ENCODE data around the gene CMTM4.
A peak's percentile ranks its signal among the peaks of the same experiment; 100 is the strongest.

CMTM4 gene

GRCh38 chr16:66696669-66697630, at the start of gene CMTM4:
Gene CMTM4 (minus strand): TSS chr16:66696743. CDS start chr16:66696525, 218 bp downstream.
- peak; percentile 91 for DNase-seq (ENCODE audit: low spot score)

- no peak for DNase-seq (ENCODE audit: low spot score)
Observed at GRCh38 chr16:66746048-66746447, 49.5 kb upstream of the CMTM4 start.

GRCh38 chr16:66741950-66742808, 45.6 kb upstream of the CMTM4 start:
- peak; percentile 63 for DNase-seq (ENCODE audit: low spot score)

GRCh38 chr16:66741169-66741900, 44.8 kb upstream of the CMTM4 start:
- peak; percentile 99 for DNase-seq (ENCODE audit: low spot score)

- DNase-seq (ENCODE audit: low spot score) = peak; percentile 50
Observed at GRCh38 chr16:66740533-66740932, 44.0 kb upstream of the CMTM4 start.

- DNase-seq (ENCODE audit: low spot score) = peak; percentile 47
Observed at GRCh38 chr16:66740010-66740409, 43.5 kb upstream of the CMTM4 start.

- DNase-seq (ENCODE audit: low spot score) = no peak
Observed at GRCh38 chr16:66735891-66736290, 39.3 kb upstream of the CMTM4 start.

GRCh38 chr16:66731101-66731500, 34.6 kb upstream of the CMTM4 start:
- DNase-seq (ENCODE audit: low spot score) = no peak

- no peak for DNase-seq (ENCODE audit: low spot score)
Observed at GRCh38 chr16:66728804-66729203, 32.3 kb upstream of the CMTM4 start.

- peak; percentile 84 for DNase-seq (ENCODE audit: low spot score)
Observed at GRCh38 chr16:66728117-66728787, 31.7 kb upstream of the CMTM4 start.

- DNase-seq (ENCODE audit: low spot score) = no peak
Observed at GRCh38 chr16:66720766-66721165, 24.2 kb upstream of the CMTM4 start.

- DNase-seq (ENCODE audit: low spot score) = no peak
Observed at GRCh38 chr16:66719246-66719645, 22.7 kb upstream of the CMTM4 start.

GRCh38 chr16:66717776-66718175, 21.2 kb upstream of the CMTM4 start:
- DNase-seq (ENCODE audit: low spot score) = no peak

GRCh38 chr16:66717112-66717675, 20.7 kb upstream of the CMTM4 start:
- peak; percentile 66 for DNase-seq (ENCODE audit: low spot score)

- DNase-seq (ENCODE audit: low spot score) = no peak
Observed at GRCh38 chr16:66714654-66715307, 18.2 kb upstream of the CMTM4 start.

- DNase-seq (ENCODE audit: low spot score) = no peak
Observed at GRCh38 chr16:66714062-66714461, 17.5 kb upstream of the CMTM4 start.

GRCh38 chr16:66713076-66713475, 16.5 kb upstream of the CMTM4 start:
- no peak for DNase-seq (ENCODE audit: low spot score)

- no peak for DNase-seq (ENCODE audit: low spot score)
Observed at GRCh38 chr16:66712512-66712911, 16.0 kb upstream of the CMTM4 start.

GRCh38 chr16:66711581-66711980, 15.0 kb upstream of the CMTM4 start:
- no peak for DNase-seq (ENCODE audit: low spot score)

- DNase-seq (ENCODE audit: low spot score) = no peak
Observed at GRCh38 chr16:66706506-66706880, 9.9 kb upstream of the CMTM4 start.

All from globus pallidus (tissue), 1 donor.